Stimulated activated CD4-positive, alpha-beta T cell treated with anti-CD3 and anti-CD28 coated beads, Interleukin-1b, Interleukin-23, amount 100 ng/mL, for 4 hours (primary cell): ENCODE measurements around the gene LRGUK.
"Not testable (repeated sequence)": the region's sequence is repeated elsewhere in the genome, so short reads cannot be mapped to it uniquely, and the experiment has no call there.

ENCODE experiments used
- DNase-seq, 2 donors: peaks; one replicate each; pipeline ENCODE4 v3.0.0-alpha.2; 2020; ENCODE audit warnings: low read depth in 2 of 2

LRGUK gene

DNA sequence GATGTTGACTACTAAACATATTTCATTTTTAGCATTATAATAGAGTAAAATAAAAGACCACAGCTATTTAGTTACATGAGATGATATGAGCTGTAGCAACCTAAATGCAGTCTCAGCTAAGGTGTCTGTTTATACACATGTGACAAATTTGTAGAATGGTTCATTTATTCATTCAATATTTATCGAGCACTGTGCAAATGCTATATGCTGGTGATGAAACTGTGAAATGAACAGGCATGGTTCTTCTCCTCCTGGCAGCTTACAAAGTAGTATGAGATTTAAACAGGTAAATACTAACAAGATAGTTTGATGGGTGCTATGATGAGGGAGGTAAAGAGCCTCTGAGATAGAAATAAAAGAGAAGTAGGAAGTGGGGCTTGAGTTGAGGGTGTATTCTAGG lies 60.8 kb downstream of the LRGUK start:
- DNase-seq, result no peak

DNA sequence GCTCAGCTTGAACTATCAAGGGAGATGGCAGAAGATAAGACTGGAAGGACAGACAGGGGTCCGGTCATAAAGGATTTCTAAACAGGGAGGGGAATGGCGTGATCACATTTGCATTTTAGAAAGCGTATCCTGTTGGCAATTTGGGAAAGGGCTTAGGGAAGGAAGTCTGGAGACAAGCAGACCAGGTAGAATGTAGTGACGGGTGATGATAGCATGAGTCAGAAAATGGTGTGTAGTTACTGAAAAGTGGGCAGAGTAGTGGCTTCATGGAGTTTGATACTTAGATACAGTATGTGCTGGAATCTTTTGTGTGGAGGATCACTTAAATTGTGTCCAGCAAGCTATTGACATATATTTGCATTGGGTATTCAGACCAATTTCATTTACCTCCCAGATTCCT lies 61.2 kb downstream of the LRGUK start:
- no peak for DNase-seq

DNA sequence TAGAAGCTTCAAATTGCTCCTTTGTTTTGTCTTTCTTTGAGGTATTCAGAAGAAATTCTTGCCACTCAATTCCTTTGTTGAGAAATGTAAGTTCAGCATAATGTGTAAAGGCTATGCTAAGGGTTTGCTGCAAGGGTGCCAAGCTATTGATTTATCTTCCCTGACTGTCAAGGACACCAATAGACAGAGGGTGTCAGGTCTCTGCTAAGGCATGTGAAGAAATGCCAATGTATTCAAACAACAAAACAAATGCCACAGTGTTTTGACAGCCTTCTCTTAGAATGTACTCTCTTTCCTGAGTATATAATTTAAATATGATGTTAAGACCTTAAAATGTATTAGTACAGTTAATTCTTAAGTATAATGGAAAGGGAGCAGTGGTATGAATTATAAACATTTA lies 62.4 kb downstream of the LRGUK start:
- DNase-seq, result no peak

DNA sequence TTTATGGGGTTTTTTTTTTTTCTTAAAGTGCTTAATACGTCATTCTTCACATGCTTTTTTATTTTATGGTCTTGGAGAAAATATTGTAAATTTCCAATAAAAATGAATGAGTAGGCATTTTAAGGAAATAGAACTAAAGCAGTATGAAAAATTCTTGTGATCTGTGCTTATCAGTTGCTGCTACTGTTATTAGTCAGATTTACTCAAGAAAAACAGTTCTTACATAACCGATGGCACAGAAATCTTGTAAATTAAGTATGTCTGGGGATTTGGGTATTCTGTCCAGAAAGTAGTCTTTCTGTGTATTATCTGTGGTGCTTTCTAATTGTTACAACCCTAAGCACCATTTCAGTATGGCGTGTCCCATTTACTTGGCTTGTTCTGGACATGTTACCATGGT lies 64.7 kb downstream of the LRGUK start:
- no peak for DNase-seq

DNA sequence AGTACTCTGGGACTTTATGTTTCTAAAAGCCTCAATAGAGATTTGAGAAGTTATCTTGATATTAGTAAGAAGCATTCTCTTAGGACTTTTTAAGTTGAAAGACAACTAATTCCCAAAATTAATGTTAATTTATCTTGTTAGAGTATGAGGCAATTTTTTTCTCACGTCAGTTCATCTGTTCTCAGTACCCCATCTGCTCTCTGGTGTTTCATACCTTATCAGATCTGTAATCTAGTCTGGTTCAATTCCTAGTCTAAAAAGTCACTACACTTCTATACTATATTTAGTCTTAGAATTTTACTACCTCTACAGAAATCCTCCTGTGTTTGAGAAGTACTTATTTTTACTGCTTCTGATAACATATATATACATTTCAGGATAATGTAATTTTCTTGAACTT lies 66.1 kb downstream of the LRGUK start:
- DNase-seq, result no peak

DNA sequence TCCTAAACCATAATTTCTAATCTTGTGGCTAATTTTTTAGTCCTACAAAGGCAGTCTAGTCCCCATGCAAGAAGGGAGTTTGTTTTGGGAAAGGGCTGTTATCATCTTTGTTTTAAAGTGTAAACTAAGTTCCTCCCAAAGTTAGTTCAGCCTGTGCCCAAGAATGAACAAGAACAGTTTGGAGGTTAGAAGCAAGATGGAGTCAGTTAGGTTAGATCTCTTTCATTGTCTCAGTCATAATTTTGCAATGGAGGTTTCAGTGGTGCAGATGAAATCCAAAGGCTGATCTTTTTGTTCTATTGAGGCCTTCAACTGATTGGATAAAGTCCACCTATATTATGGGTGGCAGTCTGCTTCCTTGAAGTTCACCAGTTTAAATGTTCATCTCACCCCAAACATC lies 68.1 kb downstream of the LRGUK start:
- no peak for DNase-seq

DNA sequence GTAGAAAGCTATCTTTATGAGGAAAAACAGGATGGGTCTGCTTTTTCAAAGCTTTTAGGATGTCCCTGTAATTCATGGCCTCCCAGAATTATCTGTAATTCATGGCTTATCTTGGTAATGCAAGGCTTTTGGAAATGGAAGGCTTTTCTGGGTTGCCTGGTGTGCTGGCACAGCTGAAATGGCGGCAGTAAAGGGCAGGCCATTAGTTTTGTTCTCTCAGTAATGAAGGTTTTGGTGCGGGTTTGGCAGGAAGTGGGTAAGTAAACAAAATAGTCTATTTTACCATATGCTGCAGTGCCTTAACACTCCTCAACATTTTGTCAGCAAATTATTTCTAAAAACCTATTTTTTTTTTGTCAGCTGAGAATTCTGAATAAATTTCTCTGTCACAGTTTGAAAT lies 69.3 kb downstream of the LRGUK start:
- DNase-seq, result no peak

DNA sequence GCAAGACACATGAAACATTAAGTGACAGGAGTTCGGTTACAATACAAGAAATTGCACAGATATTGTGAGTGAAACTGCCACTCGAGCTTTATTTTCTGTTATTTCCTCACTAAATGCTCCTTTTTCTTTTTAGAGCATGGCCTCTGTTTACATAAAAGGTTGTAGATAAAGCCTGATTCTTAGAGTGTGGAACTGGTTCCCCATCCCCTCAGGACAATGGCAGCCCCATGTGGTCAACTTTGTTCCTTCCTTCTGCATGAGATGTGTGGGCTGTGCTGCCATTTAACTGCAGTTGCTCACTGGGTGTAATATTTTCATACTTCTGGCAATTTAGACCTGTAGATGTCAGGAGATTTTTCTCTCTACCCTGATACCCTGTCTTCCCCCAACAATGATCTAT lies 70.2 kb downstream of the LRGUK start:
- no peak for DNase-seq

DNA sequence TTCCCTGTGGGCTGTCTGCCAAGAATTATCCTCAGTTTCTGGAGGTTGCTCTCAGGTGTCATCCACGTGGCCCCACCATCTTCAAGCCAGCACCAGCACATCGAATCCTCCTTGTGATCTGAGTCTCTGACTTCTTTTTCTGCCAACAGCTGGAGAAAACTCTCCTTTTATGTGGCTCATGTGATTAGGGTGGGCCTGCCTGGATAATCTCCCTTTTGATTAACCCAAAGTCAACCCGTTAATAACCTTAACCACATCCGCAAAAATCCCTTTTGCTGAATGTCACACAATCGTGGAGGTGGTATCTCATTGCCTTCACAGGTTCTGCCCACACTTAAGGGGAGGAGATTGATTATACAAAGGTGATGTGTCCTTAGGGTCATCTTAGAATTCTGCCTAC lies 73.8 kb downstream of the LRGUK start:
- no peak for DNase-seq

DNA sequence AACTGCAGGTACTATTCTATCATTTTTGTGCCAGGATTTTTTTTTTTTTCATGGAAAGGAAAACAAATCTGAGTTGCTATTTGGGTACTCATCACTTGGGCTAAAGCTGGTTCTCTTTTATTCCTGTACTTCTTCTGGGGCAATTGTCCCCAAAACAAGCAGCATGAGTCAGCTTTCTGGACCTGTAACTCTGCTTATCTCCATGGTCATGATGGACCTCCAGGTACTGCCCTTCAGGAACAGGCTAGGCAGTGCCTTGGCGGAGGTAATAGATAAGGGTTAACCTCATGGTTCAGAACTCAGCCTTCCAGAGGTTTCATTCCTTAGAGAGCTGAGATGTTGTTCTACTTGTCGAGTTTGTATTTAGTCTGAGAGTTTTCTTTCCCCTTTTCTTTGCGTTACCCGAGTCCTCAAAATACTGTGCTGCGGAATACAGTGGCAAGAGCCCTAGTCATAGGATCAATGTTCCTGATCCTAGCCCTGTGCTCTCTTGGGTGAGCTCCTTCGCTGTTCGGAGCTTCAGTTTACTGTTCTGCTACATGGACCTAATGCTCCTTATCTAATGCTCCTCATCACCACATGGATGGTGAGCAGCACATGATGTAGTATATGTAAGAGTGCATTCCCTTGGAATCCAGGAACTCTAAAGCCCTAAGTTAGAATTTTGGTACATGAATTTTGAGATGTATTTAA lies 74.6 kb downstream of the LRGUK start:
- DNase-seq, result no peak

DNA sequence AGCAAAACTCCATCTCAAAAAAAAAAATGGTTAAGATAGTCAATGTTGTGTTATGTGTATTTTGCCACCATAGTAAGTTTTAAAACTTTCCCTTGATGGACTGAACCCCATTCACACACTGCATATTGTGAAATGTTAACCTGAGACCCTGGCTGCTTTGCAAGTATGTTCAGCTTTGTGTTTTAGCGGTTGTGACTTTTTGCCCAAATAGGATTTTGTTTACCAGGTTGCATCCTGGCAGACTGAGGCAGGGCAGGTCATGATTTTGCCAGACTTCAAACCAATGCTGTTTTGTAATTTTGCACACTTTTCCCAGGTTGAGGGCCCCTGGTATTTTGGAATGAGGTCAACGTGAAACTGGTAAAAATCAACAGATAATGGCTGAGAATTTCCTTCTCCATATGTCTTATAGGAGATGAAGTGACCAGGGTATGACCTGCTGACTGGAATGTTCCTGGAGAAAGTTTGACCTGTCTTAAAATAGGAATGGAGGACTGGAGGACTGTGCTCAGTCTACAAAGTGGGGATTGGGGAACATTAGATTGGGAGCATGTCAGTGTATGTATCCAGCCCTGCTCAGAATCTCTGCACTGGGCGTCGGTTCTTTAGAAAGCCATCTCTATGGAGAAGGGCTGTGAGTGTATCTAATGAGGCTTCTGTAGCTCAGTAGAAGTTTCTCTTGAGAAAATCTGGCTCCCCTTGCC lies 76.2 kb downstream of the LRGUK start:
- no peak for DNase-seq

DNA sequence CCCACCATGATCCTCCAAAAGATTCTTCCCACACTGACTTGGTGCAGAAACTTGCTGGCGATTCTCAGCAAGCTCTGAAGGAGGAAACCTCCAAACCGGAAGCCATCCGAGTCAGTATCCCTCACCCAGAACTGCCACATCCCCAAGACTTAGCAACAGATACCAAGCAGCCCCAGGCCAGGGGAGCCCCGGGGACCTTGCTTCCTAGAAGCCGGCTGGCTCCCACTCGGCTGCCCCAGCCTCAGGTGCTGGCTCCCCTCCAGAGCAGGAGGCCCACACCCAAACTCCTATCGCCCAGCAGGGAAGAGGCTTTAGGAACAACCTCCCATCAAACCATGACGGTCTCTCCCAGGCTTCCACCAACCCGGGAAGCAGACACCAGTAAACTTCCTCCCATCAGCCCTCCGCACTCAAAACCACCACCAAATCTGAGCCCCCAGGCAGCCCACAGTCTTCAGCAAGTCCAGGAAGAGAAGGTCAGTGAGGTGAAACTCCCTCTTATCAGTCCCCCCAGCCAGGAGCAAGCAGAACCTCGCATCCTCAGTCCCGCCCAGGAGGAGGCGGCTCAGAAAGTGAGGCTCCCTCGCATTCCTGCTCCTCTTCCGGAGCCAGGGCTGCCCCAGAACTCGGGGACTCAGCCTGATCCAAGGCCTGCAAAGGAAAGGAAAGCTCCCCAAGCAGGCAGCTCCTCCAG lies 82.3 kb downstream of the LRGUK start:
- no peak for DNase-seq

DNA sequence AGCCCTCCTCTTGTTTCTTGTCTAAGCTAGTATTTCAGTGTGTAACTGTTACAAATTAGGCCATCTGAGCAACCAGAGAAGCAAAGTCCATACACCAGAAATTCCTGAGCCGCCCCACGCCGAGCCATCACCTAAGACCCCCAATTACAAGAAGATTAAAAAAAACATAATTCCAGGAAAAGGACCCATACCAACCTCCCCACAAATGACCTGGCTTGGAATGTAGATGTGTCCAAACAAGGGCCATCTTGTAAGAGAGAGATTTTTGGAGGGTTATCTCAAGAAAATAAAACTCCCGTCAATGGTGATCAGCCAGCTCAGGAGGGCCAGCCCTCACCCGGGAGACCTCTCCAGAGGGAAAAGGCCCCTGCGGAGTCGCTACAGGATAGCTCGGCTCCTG lies 83.1 kb downstream of the LRGUK start:
- no peak for DNase-seq

DNA sequence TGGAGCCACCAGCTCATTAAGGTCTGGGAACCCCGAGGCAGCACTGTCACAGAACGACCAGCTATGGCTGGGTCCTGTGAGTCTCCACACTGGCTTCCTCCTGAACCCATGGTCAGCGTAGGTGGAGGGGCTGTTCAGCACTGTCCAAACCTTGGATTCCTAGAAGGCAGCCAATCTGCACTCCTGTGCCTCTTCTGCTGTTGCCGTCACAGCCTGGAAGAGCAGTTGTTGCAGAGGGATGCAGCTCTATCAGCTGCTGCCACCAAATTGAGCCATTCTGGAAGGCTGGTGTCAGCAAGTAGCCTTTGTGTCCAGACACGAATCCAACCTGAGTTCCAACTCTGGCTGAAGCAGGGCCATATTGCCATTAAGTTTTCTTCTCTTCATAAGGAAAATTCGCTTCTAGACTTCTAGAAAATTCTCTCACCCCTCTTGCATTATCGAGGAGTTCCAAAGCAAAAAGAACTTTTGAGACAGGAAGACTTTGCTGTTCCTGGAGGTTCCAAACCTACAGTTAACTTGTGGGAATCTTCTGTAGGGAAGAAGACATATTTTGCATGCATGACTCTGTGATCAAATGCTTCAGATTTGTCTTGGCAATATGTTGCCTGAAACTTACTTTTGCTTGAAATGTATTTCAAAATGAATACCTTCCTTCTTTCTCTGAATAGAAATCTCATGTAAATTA lies 84.0 kb downstream of the LRGUK start:
- no peak for DNase-seq

DNA sequence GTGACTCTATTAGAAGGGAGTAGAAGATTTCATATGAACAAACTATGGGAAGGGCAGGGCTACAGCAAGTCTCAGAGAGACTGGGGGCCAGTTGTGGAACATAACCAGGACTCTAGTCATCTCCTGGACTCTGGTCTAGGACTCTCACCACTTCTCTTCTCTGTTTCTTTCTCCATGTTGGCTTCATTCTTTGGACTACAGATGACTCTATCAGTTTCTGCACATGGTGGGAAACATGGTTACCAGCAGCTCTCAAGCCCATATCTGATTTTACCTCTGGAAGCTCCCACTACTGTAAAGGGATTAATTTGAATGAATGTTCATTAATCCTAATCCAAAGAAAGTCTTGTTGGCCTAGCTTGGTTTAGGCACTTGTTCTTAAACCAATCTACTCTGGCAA lies 84.7 kb downstream of the LRGUK start:
- no peak for DNase-seq

DNA sequence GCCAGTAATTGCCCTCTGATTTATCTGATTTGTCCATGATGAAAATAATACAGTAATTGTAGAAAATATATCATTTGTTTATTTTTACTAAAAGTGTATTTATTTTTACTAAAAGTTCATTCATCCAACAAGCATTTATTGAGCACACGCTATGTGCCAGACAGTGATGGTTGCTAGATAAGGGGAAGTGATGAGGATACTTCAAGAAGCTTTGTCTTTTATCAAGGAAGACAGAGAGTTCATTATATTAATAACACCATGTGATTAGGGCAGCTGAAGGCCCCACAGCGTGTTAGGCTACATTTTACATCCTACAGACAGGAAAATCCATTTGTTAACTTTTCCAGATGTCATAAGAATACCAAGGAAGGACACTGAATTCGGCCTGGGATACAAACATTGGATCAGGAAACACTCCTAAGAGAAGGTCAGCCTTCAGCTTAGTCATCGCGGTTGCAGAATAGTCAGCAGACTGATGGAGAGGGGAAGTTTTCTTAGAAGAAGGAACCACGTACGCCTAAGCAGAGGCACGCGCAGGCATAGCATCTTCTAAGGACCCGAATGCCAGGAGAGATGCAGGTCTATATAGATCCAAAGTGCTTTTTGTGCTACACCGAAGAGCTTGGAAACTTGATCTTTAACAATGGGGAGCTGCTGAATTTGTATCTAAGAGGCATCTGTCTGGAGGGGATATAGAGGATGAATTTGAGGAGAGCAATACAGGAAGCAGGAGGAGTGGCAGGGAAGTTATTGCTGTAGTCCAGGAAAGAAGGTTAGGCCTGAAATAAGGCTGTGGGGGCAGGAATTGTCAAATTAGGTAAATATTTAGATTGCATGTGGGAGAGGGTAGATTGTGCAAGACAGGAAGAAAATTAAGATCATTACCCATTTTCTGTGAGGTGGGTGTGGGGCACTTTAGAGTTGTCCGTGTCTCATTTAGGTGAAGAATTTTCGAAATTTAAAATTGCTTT lies 85.7 kb downstream of the LRGUK start:
- no peak for DNase-seq

DNA sequence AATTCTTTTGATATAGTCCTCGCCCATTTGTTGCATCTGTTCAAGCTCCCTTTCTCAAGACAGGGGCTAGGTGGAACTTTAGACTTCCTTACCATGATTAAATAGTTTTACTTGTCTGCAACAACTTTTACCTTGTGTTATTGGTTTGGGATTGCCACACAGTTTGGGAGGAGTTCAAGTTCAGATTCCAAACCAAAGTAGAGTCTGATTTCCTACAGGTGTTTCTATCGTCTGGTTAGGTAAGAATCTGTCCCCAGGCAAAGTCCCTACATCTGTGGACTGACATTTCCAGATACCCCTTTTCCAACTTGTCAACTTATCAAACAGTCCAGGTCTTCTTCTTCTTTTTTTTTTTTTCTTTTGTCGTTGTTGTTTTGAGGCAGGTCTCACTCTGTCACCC lies 93.1 kb downstream of the LRGUK start:
- DNase-seq, result no peak

DNA sequence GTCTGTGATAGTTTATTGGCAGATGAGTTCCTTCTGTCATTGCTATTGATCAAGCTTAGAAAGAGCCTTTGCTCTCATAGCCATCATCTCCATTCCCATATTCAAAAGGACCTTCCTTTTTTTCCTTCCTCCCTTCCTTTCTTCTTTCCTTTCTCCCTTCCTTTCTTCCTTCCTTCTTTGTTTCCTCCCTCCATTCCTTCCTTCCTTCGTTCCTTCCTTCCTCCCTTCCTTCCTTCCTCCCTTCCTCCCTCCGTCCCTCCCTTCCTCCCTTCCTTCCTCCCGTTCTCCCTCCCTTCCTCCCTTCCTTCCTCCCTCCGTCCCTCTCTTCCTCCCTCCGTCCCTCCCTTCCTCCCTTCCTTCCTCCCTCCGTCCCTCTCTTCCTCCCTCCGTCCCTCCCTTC lies 104.2 kb downstream of the LRGUK start:
- DNase-seq, result not testable (repeated sequence)

DNA sequence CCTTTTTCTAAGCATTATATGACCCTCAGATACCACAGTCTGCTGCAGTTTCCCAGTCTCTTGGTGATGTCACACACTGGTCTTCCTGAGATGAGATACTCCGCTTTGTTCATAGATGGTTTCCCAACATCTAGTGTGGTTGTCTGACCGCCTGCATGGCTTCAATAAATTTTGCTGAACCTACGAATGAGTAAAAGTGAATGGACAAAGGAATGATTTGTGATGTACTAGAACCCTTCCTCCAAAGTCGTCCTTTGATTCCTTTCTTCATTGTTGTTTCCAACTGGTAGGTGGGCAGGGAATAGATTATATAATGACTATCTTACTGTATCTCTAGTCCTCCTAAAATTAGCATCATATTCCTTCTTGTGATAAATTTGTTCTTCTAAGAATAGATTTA lies 107.1 kb downstream of the LRGUK start:
- DNase-seq, result no peak

DNA sequence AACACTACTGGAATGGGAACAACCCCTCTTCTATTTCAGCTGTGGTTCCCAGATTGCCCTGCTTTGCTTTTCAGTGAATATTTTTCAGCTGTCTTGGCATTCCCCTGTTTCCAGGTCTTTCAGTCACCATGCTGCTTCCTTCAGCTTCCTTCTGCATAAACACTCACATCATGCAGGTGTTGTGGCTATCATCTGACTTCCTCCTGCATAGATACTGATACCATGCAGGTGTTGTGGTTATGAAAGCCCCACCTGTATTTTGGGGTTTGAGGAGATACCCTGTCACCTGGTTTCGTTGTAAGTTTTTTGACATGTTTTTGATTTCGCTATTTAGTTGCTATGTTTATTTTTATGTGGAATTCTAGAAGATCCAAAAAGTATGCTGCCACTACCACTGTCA lies 118.1 kb downstream of the LRGUK start:
- no peak for DNase-seq

DNA sequence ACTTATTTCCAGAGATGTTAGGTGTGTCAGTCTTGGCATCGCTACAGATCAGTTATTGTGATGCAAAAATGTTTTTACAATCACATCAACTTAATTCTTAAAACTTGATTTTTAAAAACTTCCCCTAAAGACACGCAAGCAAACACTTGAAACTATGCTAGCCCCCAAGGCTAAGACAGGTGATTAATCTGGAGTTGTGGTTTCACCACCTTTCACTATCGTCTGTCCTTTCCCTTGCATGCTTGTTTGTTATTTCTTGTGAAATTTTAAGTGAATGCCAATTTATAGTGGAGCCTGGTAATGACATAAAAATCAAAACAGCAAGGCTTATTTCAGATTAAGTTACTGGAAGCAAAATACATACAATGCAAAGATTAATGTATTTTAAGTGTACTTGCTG lies 119.2 kb downstream of the LRGUK start:
- DNase-seq, result no peak
